ENCODE measurements around the gene MED23. TPM values are rescaled to one million over a fixed set of nuclear protein-coding genes. Genes with fewer than 3 reads are reported as not detected.
A peak's percentile ranks its signal among the peaks of the same experiment; 100 is the strongest.

The MED23 gene
- total RNA-seq, 1 experiment from 2014 or later, result 21.3 TPM

- ChIA-PET CTCF (no interaction called here), POLR2A (ENCODE audit: unreplicated experiment) (no interaction called here)
- no peak for DNase-seq
- no peaks in the 10 kb centered on the region for H3K4me1 ChIP-seq (replicated peaks; ENCODE audit: insufficient read depth)
- no peaks in the 10 kb centered on the region for H3K9me2 ChIP-seq (ENCODE audit: insufficient read depth)
- H3K27ac ChIP-seq, result no peak overlapping the region
- no peaks in the 10 kb centered on the region for H3K27me3 ChIP-seq (ENCODE audit: insufficient read depth, low read depth)
- H3K4me2 ChIP-seq, result no peak overlapping the region
- no peaks in the 10 kb centered on the region for H3F3A ChIP-seq (ENCODE audit: insufficient read depth, low read depth)
- H2AFZ ChIP-seq, result peak overlapping the region; percentile 45; the same call in 1 of the 2 replicates
- H3K4me3 ChIP-seq, result no peak overlapping the region
- H4K20me1 ChIP-seq (ENCODE audit: insufficient read depth), result no peaks in the 10 kb centered on the region
- TF ChIP-seq EZH2 (IDR thresholded peaks at IDR 0.05; ENCODE audit: low read depth), result no peak
- TF ChIP-seq CTCF (conservative IDR thresholded peaks at IDR 0.05), result no peak
- no peaks in the 10 kb centered on the region for H3K36me3 ChIP-seq (ENCODE audit: low read depth)
- intact Hi-C loops (cut with micrococcal nuclease; ENCODE audit: unreplicated experiment), result no loop called here
- no peaks in the 10 kb centered on the region for H3K9me3 ChIP-seq (ENCODE audit: insufficient read depth, low read depth)
- no peaks in the 10 kb centered on the region for H3K79me2 ChIP-seq (ENCODE audit: low read depth)
- BruUV-seq (replicated peaks), result no TSS peak
Observed at GRCh38 chr6:131558922-131559321, 69.1 kb downstream of the MED23 start.

DNA sequence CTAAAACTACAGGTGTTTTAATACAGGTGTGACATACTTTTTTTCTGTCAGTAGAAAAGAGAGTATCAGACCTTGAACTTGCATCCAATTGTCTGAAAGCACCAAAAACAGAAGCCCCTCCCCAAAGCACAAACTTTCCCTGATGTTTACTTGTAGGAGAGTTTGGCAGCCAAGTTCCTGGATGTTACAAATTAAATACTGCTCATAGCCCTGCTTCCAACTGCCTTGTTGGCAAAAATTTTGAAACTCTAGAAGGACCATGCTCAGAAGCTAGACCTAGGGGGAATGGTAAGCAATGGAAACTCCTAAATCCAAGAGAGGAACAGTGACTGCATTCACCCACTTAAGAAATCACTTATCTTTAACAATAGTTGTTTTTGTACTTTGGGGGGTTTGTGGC is 72.0 kb downstream of the MED23 start:
- intact Hi-C loops (cut with micrococcal nuclease; ENCODE audit: unreplicated experiment), result no loop called here
- ChIA-PET CTCF (no interaction called here), POLR2A (ENCODE audit: unreplicated experiment) (no interaction called here)
- Histone ChIP-seq H3K4me3 (no peak overlapping the region), H3K27ac (no peak overlapping the region), H3K9me2 (ENCODE audit: insufficient read depth) (no peaks in the 10 kb centered on the region), H3F3A (ENCODE audit: insufficient read depth, low read depth) (no peaks in the 10 kb centered on the region), H3K36me3 (ENCODE audit: low read depth) (no peaks in the 10 kb centered on the region), H3K9me3 (ENCODE audit: insufficient read depth, low read depth) (no peaks in the 10 kb centered on the region), H2AFZ (no peak overlapping the region), H3K4me1 (replicated peaks; ENCODE audit: insufficient read depth) (no peaks in the 10 kb centered on the region), H3K4me2 (no peak overlapping the region), H4K20me1 (ENCODE audit: insufficient read depth) (no peaks in the 10 kb centered on the region), H3K79me2 (ENCODE audit: low read depth) (no peaks in the 10 kb centered on the region), H3K27me3 (ENCODE audit: insufficient read depth, low read depth) (no peaks in the 10 kb centered on the region)
- TF ChIP-seq EZH2 (IDR thresholded peaks at IDR 0.05; ENCODE audit: low read depth) (no peak), CTCF (conservative IDR thresholded peaks at IDR 0.05) (no peak)
- no peak for DNase-seq
- no TSS peak for BruUV-seq (replicated peaks)

DNA sequence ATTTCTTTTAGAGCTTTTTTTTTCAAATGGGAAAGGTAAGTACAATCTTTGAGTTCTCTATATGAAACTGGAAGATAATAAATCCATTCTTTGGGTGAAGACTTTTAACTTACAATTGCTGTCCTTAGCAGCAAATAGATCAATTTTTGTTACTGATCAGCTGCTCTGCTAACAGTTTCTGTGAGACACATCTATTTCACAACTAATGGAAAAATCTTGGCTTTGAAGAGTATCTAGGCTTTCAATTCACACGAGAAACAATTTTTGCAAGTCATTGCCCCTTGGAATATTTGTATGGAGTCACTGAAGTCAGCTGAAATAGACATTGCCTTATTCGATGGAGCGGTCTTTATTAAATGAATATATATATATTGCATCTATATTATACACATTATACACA is 75.5 kb downstream of the MED23 start:
- TF ChIP-seq EZH2 (IDR thresholded peaks at IDR 0.05; ENCODE audit: low read depth) (no peak), CTCF (conservative IDR thresholded peaks at IDR 0.05) (no peak)
- Histone ChIP-seq H3K36me3 (ENCODE audit: low read depth) (no peaks in the 10 kb centered on the region), H3K9me3 (ENCODE audit: insufficient read depth, low read depth) (no peaks in the 10 kb centered on the region), H3K27ac (no peak overlapping the region), H2AFZ (no peak overlapping the region), H3K79me2 (ENCODE audit: low read depth) (no peaks in the 10 kb centered on the region), H3K4me2 (no peak overlapping the region), H3K4me3 (no peak overlapping the region), H3K4me1 (replicated peaks; ENCODE audit: insufficient read depth) (no peaks in the 10 kb centered on the region), H4K20me1 (ENCODE audit: insufficient read depth) (no peaks in the 10 kb centered on the region), H3K9me2 (ENCODE audit: insufficient read depth) (no peaks in the 10 kb centered on the region), H3F3A (ENCODE audit: insufficient read depth, low read depth) (no peaks in the 10 kb centered on the region), H3K27me3 (ENCODE audit: insufficient read depth, low read depth) (no peaks in the 10 kb centered on the region)
- DNase-seq, result no peak
- CTCF ChIA-PET, result no interaction called here
- BruUV-seq (replicated peaks), result no TSS peak
- POLR2A ChIA-PET (ENCODE audit: unreplicated experiment), result no interaction called here
- intact Hi-C loops (cut with micrococcal nuclease; ENCODE audit: unreplicated experiment), result no loop called here

Data from PC-9 (cell line).